K562 (cell line): Measurements from ENCODE around the gene PDE8A. TPM values are rescaled to one million over a fixed set of nuclear protein-coding genes. Genes with fewer than 3 reads are reported as not detected.

ENCODE experiments used
- ATAC-seq: fragments of 200-7000 bp; cut with Tn5 transposase; 3 replicates; pipeline ENCODE4 v1.9.1; 2020; ENCODE audit warnings: moderate library complexity
- BruUV-seq: library from RNA; stranded (reverse); fragments of 400-500 nt; replicated peaks from 2 replicates; lab custom pipeline; 2021; lab: Mats Ljungman, UMichigan
- CTCF ChIA-PET: fragments of 300-600 bp; formaldehyde crosslinking; extraction: SDS; loops from one replicate; lab custom pipeline; 2021; ENCODE audit warnings: low intra/inter-chr PET ratio; lab: Yijun Ruan, JAX
- POLR2A ChIA-PET: fragments of 300-600, 350-650 bp; sonication (Branson Sonifier 250); formaldehyde crosslinking; extraction: SDS; loops from one replicate; lab custom pipeline; 2021; ENCODE audit warnings: antibody characterized with exemption, inconsistent platforms; lab: Yijun Ruan, JAX
- DNase-seq, 4 experiments: peaks; one replicate each; pipeline versions ENCODE4 v3.0.0 to v3.0.0-alpha.2; 2011 to 2018; ENCODE audit warnings: low spot score in 3 of 4, mixed read lengths in 3 of 4; ENCODE audit errors: extremely low read depth in 1 of 4
- FAIRE-seq: peaks from 2 replicates; lab custom pipeline; 2011; peaks lifted over from hg19 to GRCh38; lab: Jason Lieb, UNC
- H2AFZ ChIP-seq: 2 replicates; pipeline ENCODE4 v1.6.0; 2011; ENCODE audit warnings: low read depth, low read length, control low read depth, inconsistent platforms
- H3K27ac ChIP-seq: fragments of 200-600 bp; 3 replicates; pipeline ENCODE4 v1.8.0; 2011; ENCODE audit warnings: low read depth, mild to moderate bottlenecking, control low read depth, inconsistent platforms, low read length, moderate library complexity, mixed read lengths; ENCODE audit errors: extremely low read depth
- H3K27me3 ChIP-seq, 2 experiments: fragments of 300-600 bp in 1 of 2; 2 replicates in 1 of 2; 3 replicates in 1 of 2; pipeline versions ENCODE4 v1.6.0 to v1.8.0; 2011; ENCODE audit warnings: inconsistent platforms in 2 of 2, low read length in 2 of 2, mild to moderate bottlenecking in 1 of 2, mixed read lengths in 1 of 2, moderate library complexity in 1 of 2; ENCODE audit not compliant: control insufficient read depth in 2 of 2, insufficient read depth in 2 of 2
- H3K36me3 ChIP-seq: fragments of 300-600 bp; 3 replicates; pipeline ENCODE4 v1.8.0; 2011; ENCODE audit warnings: mild to moderate bottlenecking, low read length, inconsistent platforms; ENCODE audit not compliant: control insufficient read depth, insufficient read depth
- H3K4me1 ChIP-seq, 2 experiments: fragments of 200-600 bp in 1 of 2; replicated peaks in 1 of 2; 2 replicates in 1 of 2; 3 replicates in 1 of 2; pipeline versions ENCODE4 v1.5.1 to v1.8.0; 2011; ENCODE audit warnings: inconsistent platforms in 2 of 2, low read length in 2 of 2, mild to moderate bottlenecking in 1 of 2, mixed read lengths in 1 of 2, moderate library complexity in 1 of 2; ENCODE audit not compliant: control insufficient read depth in 2 of 2, insufficient read depth in 2 of 2
- H3K4me2 ChIP-seq: 2 replicates; pipeline ENCODE4 v1.6.1; 2011; ENCODE audit warnings: low read length, control low read depth, inconsistent platforms, mixed read lengths; ENCODE audit not compliant: insufficient read depth
- H3K4me3 ChIP-seq: fragments of 200-600 bp; sonication (generic), shearing (Covaris generic); 2 replicates; pipeline ENCODE4 v1.5.1; 2016; ENCODE audit warnings: control low read depth, inconsistent platforms
- H3K79me2 ChIP-seq: fragments of 200-600 bp; 3 replicates; pipeline ENCODE4 v1.8.0; 2011; ENCODE audit warnings: low read length, inconsistent platforms; ENCODE audit not compliant: control insufficient read depth, insufficient read depth
- H3K9ac ChIP-seq, 2 experiments: 2 replicates each; pipeline versions ENCODE4 v1.6.0 to v1.6.1; 2011; ENCODE audit warnings: low read depth in 2 of 2, low read length in 2 of 2, control low read depth in 1 of 2, inconsistent platforms in 1 of 2, mild to moderate bottlenecking in 1 of 2, mixed read lengths in 1 of 2; ENCODE audit not compliant: insufficient read depth in 1 of 2
- H3K9me1 ChIP-seq: one replicate; pipeline ENCODE4 v1.6.0; 2011; ENCODE audit warnings: inconsistent platforms, mild to moderate bottlenecking, low read length, moderate library complexity; ENCODE audit not compliant: control insufficient read depth, insufficient read depth
- H3K9me3 ChIP-seq: replicated peaks from 2 replicates; pipeline ENCODE4 v1.5.1; 2011; ENCODE audit warnings: low read depth, low read length, inconsistent platforms; ENCODE audit not compliant: control insufficient read depth, insufficient read depth
- H4K20me1 ChIP-seq: replicated peaks from 2 replicates; pipeline ENCODE4 v1.6.1; 2011; ENCODE audit warnings: low read length, inconsistent platforms, mixed read lengths; ENCODE audit not compliant: control insufficient read depth, insufficient read depth
- BCOR ChIP-seq: fragments of 450-650 bp; IDR thresholded peaks from 2 replicates; pipeline ENCODE4 v1.6.1; 2016
- CTBP1 ChIP-seq: fragments of 450-650 bp; IDR thresholded peaks from 2 replicates; pipeline ENCODE4 v1.6.1; 2016; ENCODE audit warnings: borderline replicate concordance
- MCM7 ChIP-seq, 2 experiments: fragments of 450-650 bp; IDR thresholded peaks; 2 replicates each; pipeline ENCODE4 v1.6.1; 2016 to 2018
- MTA2 ChIP-seq: fragments of 450-650 bp; IDR thresholded peaks from 2 replicates; pipeline ENCODE4 v1.6.1; 2016; ENCODE audit warnings: low read depth
- NR2C2 ChIP-seq, 2 experiments: fragments of 200-800 bp in 1 of 2; sonication (Bioruptor generic) in 1 of 2; sonication (generic) in 1 of 2; formaldehyde crosslinking in 1 of 2; IDR thresholded peaks; 2 replicates each; pipeline versions ENCODE4 v1.6.1 to v1.8.0; 2016 to 2022; ENCODE audit warnings: mild to moderate bottlenecking in 1 of 2, missing compliant biosample characterization in 1 of 2, missing genetic modification characterization in 1 of 2, missing genetic modification reagents in 1 of 2
- PCBP2 ChIP-seq: fragments of 200-400 bp; formaldehyde crosslinking; IDR thresholded peaks from 2 replicates; pipeline ENCODE4 v1.6.1; 2018; ENCODE audit warnings: low read length, low read depth, mild to moderate bottlenecking, moderate library complexity; ENCODE audit not compliant: poor library complexity, severe bottlenecking
- PRMT5 ChIP-seq: sonication (generic); formaldehyde crosslinking; IDR thresholded peaks from 2 replicates; pipeline ENCODE4 v1.5.0; 2020; ENCODE audit warnings: missing genetic modification reagents
- RBM25 ChIP-seq: fragments of 200-400 bp; formaldehyde crosslinking; IDR thresholded peaks from 2 replicates; pipeline ENCODE4 v1.6.1; 2018; ENCODE audit warnings: low read length, low read depth, moderate library complexity; ENCODE audit not compliant: severe bottlenecking
- ZNF253 ChIP-seq: fragments of 250-450 bp; sonication (Bioruptor Pico); conservative IDR thresholded peaks from 2 replicates; pipeline ENCODE4 v1.6.1; 2021; ENCODE audit warnings: mild to moderate bottlenecking
- in situ Hi-C: fragments of 300-500 bp; cut with MboI; formaldehyde crosslinking; loops from 4 replicates; pipeline ENCODE4 v1.15.0; 2018; ENCODE audit warnings: inconsistent platforms, mixed read lengths
- intact Hi-C: fragments of 100-400 bp; cut with micrococcal nuclease; formaldehyde crosslinking; loops from 2 replicates; pipeline ENCODE4 v1.14.2; 2022
- polyA plus RNA-seq, 8 experiments: library from polyadenylated mRNA; depleted of rRNA in 4 of 8; stranded (reverse) in 5 of 8; unstranded in 3 of 8; fragments of >200 nt; fragmentation: Nextera tagmentation in 2 of 8; fragmentation: Illumina TruSeq in 1 of 8; extraction: Ambion mirVana in 2 of 8; extraction: Trizol in 1 of 8; gene quantifications; 2 replicates each; pipeline versions ENCODE4 v1.2.1 to v1.2.3, GENCODE V29; 2011 to 2014; ENCODE audit warnings: inconsistent platforms in 1 of 8, missing spikeins in 1 of 8
- total RNA-seq, 7 experiments: library from RNA; depleted of rRNA in 6 of 7; stranded (reverse); fragments of >200 nt in 6 of 7; fragmentation: Illumina TruSeq in 2 of 7; extraction: Trizol in 2 of 7; gene quantifications; 2 replicates each; pipeline versions ENCODE4 v1.2.1 to v1.2.3, GENCODE V29; 2011 to 2021; ENCODE audit warnings: low replicate concordance in 1 of 7
- TF ChIP-seq, protein P1 (sequence below): sonication (generic); formaldehyde crosslinking; IDR thresholded peaks from 2 replicates; pipeline ENCODE4 v1.8.1; 2022; ENCODE audit warnings: missing genetic modification reagents
- TF ChIP-seq, protein P2 (sequence below): fragments of 450-650 bp; IDR thresholded peaks from 2 replicates; pipeline ENCODE4 v1.6.1; 2016; ENCODE audit warnings: missing biosample characterization, missing genetic modification characterization

Gene PDE8A
- total and polyA plus RNA-seq, 9 of the 15 experiments (the other 6 are each of a cell fraction or from before 2014, with no cell fraction given): 5.9 to 40.3 (median 19.8) TPM

DNA sequence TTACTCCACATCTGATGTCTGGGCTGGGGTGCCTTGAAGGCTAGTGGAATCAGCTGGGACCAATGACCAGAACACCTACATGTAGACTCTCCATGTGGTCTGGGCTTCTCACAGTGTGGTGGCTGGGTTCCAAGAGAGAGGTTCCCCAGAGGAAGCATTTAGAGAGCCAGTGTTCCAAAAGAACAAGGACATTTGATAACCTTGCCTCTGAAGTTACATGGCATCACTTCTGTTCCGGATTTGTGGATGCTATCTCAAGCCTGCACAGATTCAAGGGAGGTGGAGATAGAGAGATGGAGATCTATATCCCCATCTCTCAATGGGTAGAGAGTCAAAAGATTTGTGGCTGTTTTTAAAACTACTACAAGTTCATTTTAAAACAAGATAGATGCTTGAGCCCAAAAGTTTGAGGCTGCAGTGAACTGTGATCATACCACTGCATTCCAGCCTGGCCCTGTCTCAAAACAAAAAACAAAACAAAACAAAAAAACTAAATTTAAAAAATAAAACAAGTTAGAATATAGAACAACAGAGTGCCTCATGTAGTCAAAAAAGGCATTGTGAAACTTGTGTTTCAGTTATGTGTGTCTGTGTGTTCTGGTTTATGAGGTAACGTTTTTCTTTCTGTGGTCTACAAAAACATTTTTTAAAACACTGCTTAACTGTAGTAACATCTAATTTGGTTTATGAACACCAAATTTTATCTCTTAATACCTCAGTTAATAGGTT, 44.8 kb downstream of the PDE8A start (continued):
- TF ChIP-seq NR2C2 (CRISPR knock-in tag; IDR thresholded peaks at IDR 0.05) (no peak), NR2C2 (tag; IDR thresholded peaks at IDR 0.05) (peak; percentile 2; the same call in 1 of the 2 replicates), CTBP1 (peak; percentile 74)

DNA sequence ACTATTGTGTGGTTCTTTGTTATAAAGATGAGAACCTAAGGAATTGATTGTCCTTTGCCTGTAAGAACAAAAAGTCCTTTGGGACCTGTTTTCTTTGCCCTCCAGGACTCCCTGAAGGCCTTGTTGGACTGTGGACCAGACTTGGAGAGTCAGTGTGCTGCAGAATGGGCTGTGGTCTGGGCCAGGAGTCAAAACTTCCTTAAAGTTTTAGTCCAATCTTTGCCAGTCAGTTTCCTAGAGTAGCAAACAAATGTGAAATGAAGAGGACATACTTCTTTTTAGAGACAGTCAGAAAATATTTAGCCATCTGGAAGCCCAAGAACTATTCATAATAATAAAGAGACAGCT, 45.4 kb downstream of the PDE8A start:
- in situ Hi-C loops (no loop called here), intact Hi-C loops (no loop called here)
- TF ChIP-seq MCM7 (IDR thresholded peaks at IDR 0.05): no peak
- TF ChIP-seq PCBP2: no peak
- TF ChIP-seq, protein P1, sequence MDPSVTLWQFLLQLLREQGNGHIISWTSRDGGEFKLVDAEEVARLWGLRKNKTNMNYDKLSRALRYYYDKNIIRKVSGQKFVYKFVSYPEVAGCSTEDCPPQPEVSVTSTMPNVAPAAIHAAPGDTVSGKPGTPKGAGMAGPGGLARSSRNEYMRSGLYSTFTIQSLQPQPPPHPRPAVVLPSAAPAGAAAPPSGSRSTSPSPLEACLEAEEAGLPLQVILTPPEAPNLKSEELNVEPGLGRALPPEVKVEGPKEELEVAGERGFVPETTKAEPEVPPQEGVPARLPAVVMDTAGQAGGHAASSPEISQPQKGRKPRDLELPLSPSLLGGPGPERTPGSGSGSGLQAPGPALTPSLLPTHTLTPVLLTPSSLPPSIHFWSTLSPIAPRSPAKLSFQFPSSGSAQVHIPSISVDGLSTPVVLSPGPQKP (CRISPR knock-in tag): no peak
- TF ChIP-seq PRMT5 (CRISPR knock-in tag): no peak
- TF ChIP-seq, protein P2, sequence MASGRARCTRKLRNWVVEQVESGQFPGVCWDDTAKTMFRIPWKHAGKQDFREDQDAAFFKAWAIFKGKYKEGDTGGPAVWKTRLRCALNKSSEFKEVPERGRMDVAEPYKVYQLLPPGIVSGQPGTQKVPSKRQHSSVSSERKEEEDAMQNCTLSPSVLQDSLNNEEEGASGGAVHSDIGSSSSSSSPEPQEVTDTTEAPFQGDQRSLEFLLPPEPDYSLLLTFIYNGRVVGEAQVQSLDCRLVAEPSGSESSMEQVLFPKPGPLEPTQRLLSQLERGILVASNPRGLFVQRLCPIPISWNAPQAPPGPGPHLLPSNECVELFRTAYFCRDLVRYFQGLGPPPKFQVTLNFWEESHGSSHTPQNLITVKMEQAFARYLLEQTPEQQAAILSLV (tag): no peak
- TF ChIP-seq ZNF253 (CRISPR knock-in tag): no peak
- TF ChIP-seq MTA2: no peak
- no peak for TF ChIP-seq BCOR
- TF ChIP-seq RBM25: no peak
- no peak overlapping the region for H3K4me2 ChIP-seq
- no peak overlapping the region for H3K4me3 ChIP-seq
- no TSS peak for BruUV-seq
- H3K9ac ChIP-seq: no peak overlapping the region
- DNase-seq (no peak), FAIRE-seq (no peak), ATAC-seq (no peak)
- POLR2A ChIA-PET: no interaction called here
- H3K9me1 ChIP-seq: no peaks in the 10 kb centered on the region
- H3K36me3 ChIP-seq: no peaks in the 10 kb centered on the region
- no peaks in the 10 kb centered on the region for H3K9me3 ChIP-seq
- H3K27me3 ChIP-seq: no peaks in the 10 kb centered on the region
- no peak overlapping the region for H3K27ac ChIP-seq
- H2AFZ ChIP-seq: no peak overlapping the region
- peaks cover 22% of the 10 kb centered on the region for H4K20me1 ChIP-seq
- peaks cover 89% of the 10 kb centered on the region for H3K79me2 ChIP-seq
- CTCF ChIA-PET: no interaction called here
- H3K4me1 ChIP-seq: peaks cover 20 to 41% of the 10 kb centered on the region in 2 experiments; a peak in 4 of 5 replicates
